LoVo (cell line): ENCODE measurements around the gene CCDC141.
A peak's percentile ranks its signal among the peaks of the same experiment; 100 is the strongest.

Experiments
- DNase-seq: peaks from one replicate; pipeline ENCODE4 v3.0.0-alpha.2; 2016; ENCODE audit warnings: low spot score

The CCDC141 gene

DNA sequence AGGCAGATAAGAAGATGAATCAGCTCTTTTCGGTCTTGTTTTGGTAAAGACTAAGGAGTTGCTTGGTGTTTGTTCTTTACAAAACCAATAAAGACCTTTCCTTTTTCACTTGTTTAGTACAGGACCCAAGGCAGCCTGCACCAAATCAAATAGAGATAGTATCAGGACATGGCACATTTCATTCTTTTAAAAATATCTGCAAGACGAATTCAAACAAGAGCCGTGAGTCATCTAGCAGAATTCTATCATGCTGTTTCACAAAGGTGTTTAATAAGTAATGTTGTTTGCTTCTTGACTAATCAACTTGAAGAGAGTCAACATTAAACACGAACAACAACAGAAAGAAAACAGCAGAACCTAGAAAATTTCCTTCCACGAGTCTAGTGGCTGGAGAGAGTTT is 139.9 kb downstream of the CCDC141 start:
- DNase-seq = no peak

DNA sequence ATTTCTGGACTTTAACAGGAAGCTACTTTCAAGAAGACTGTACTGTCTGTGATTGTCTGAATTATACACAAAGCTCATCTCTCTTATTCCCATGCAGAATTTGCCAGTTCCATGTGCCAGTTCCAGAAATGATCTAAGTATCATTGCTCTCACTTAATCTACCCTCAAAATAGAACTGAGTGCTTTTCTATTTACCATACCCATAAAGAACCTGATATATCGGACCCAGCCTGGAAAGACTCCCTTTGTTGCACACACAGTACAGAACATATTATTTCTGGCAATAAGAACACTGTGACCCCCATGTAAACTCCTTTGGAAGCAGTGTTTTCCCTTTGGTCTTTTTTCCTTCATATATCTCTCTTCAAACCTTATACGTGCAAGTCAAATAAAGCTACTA is 140.4 kb downstream of the CCDC141 start:
- DNase-seq = no peak

GRCh38 chr2:178908810-178909209 is 141.1 kb downstream of the CCDC141 start:
- DNase-seq = no peak

GRCh38 chr2:178905261-178905660 is 144.7 kb downstream of the CCDC141 start:
- no peak for DNase-seq

DNA sequence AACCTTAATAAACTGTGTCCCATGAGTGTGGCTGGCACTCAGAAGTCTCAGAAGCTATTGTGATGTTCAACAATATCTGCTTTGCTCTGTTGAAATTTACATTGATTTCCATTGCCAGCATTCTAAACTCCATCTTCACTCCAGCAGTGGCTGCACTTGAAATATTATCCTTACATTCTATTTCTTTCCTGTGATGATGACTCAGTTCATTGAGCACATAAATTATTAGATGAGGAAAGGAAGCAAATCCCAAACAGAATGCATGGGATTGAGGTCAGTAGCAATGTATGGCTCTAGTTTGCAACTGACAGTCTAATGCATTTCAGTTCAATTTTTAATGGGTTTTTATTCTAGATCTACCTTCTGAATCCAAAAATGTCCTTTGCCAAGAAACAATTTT is 150.3 kb downstream of the CCDC141 start:
- no peak for DNase-seq

- DNase-seq = no peak
These were observed 154.1 kb downstream of the CCDC141 start for GRCh38 chr2:178895872-178896271.

DNA sequence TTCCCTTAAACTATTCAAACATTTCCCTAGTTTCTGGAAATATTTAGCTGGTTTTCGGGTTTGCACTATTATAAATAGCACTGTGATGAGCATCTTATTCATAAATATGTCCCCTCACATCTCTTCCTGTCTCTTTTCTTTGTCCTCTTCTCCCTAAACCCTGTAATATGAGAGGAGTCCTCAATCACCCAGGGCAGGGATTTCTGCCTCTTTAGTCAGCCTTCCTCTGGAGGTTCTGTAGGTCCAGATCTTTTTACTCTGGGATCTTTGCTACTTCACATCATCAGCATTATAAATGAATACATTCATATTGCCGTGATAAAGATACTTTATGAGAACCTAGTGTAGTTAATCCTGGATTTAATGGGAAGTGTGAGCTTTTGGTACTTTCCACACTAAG is 154.8 kb downstream of the CCDC141 start:
- no peak for DNase-seq

DNA sequence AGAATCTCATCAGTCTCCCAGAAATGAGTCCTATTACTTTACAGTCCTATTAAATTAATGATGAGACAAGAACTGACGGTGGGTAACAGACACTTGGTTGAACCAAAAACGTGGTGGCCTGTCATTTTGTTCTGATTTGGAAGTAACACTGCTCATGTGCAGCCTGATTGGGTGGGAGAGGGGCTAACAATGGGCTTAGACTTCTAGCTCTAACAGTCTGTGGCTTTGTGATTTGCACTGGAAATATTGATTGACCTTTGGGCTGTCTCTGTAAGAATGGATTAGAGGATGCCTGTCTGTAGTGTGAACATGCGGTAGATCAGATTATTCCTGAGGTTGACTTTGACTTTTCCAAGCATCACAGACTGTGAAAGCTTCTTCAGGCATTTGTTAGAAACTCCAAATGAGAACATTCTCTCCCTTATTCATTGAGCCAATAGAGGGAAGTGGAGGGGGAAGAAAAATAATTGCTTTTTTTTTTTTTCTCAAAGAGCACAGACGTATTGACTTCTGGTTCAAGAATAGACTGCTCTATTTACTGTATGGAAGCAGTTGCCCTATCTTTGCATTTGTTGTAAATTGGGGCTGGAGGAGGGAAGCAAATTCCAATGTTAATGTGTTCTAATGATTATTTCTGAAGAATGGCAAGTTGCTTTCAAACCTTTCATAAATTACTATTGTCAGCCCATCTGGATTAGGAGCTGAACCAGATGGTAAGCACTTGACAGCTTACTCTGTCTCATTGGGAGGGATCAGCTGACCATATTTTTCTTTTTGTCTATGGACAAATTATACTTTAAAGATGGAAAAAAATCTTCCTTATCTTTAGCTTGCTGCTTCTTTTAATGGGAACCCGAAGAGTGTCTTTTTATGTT is 156.9 kb downstream of the CCDC141 start:
- DNase-seq = no peak

DNA sequence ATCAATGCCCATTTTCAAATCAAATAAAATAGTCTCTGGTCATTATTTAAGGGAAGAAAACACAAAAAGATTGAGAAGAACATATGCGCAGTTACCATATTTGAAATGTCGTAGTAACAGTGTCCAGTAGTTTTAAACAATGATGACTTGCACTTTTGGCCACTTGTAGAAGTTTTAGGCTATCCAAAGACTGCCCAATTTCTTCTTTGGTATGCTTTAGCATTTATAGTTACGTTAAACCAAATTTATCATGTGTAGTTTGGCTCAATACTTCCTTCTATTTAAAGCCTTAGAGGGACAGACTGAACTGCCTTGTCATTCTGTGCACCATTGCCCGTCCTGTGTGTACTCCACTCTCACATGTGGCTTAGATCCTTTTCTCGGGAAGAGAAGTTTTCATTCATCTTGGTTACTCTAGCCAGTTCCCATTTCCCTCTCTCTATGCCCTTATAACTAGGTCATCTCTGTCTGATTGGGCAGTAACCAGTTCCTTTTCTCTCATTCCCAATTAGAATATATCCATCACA is 157.9 kb downstream of the CCDC141 start:
- no peak for DNase-seq

DNA sequence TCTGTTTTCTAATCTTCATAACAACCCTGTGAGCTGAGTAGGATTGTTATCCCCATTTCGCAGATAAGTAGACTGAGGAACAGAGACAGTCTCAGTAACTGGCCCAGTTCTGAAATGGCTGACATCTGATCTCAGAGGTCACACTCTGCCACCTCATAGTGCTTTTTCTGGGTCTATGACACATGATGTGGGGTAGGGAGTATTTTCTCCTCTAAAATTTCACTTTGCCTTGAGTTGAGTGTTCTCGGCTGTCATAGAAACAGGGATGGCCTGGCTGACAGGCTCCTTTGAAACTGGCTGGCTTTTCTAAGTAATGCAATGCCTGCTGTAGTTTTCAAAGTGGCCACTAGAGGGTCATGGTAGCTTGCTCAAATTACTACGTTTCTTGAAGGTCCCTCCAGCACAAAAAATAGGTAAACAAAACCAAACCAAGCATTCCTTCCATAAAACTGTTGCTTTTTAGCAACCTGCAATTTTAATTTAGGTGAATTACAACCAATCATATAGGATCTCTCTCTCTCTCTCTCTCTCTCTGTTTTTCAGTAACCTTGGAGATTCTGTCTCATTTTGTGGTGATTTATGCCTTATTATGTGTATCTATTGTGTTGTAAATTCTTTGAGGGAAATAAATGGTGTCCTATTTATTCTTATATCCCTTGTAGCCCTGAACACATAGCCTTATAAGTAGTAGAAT is 158.5 kb downstream of the CCDC141 start:
- DNase-seq = peak; percentile 69

DNA sequence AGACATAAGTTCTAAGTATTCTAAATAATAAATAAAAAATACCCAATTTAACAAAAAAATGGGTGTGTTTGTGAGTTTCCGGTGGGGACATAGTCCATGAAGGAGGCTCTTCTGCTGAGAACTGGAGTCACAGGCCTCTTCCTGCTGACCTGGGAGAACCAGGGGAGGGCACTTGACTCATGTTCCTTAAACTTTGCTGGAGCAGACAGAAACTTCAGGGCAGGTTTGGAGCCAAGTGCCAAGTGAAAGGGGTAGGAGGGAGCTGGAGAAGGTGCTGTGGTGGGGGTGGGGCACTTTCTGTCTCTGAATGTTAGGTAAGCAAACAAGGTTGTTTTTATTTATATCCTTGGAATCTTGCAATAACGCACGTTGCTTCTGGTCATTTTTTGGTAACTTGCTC is 163.9 kb downstream of the CCDC141 start:
- no peak for DNase-seq

GRCh38 chr2:178884440-178884839 is 165.5 kb downstream of the CCDC141 start:
- no peak for DNase-seq

DNA sequence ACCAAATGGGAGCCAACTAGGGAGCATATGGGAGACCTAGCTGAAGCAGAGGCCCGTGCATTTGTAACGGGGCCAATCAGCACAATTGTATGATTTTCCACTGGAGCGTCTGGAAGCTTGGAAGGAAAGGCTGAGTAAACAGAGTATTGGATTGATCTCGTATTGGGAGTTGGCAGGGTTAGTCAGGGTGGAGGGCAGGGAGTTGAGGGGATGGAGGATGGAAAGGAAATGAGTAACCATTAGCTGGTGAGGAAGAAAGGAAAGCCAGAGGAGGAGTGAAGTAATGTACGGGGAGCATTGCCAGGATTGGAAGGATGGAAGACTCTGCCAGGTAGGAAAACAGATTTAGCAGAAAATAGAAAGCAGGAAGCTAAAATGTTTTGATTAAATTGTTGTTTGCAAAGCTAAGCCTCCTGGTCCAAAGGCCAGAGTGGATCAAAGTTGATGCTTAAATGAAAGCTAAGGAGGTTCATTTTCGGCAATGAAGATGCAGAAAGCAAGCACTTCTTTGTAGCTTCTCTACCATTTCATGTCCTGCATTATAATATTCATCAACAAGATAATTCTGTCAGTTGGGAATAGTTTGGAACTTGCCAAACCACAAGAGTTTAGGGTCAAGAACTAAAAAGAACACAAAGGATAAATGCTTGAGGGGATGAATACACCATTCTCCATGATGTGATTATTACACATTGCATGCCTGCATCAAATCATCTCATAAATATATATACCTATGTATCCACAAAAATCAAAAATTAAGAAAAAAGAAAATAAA is 167.1 kb downstream of the CCDC141 start:
- DNase-seq = no peak

GRCh38 chr2:178881075-178881474 is 168.9 kb downstream of the CCDC141 start:
- DNase-seq = no peak

DNA sequence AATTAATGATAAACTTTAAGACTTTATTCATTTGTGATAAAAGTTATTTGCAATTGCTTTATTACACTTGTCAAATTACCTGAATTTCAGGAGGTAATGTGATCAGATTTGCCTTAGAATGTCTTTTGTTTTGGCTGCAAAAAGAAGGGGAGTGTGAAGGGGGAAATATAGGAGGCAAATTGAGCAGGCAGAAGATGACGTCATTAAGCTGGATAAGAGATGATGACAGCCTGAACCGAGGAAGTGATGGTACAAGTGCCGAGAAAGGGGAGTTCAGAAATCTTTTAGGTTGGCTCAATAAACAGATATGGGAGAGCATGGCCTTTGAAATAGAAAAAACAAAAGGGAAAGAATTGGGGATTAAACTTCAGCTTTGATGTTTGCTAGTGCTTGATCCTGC is 169.7 kb downstream of the CCDC141 start:
- DNase-seq = no peak

DNA sequence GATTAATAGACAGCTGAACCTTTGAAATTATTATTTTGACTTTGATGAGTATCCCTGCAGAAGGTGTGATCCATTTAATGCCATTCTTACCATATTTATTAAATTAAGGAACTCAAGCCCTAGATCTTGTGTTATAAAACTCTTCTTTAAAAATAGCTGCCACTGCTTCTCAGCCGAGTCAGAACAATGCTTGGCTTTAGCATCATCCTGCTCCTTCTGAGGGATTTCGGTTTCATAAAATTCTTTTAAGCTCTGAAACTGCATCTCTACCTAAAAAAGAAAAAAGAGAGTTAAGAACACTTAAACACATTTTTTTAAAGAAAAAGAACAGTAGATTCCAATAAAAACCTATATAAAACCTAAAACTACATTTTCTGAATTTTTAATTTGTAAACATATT is 172.1 kb downstream of the CCDC141 start:
- DNase-seq = no peak

- DNase-seq = no peak
These were observed 175.3 kb downstream of the CCDC141 start for GRCh38 chr2:178874529-178875240.

DNA sequence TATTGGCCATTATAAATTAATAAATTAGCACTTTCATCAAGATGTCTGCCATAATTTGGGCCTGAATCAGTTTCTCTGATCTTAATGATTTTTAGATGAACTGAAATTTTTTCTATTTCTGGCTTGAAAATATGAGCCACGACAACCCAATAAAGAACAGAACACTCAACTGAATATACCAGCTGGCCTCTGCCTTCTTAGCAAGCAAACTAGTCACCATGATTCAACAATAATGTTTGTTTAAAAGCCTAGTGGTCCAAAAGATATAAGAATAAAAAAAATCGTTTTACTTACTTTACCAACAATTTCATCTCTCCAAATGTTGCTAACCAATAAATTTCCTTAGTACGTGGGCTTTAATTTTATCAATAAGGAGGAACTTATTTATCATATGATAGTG is 176.0 kb downstream of the CCDC141 start:
- no peak for DNase-seq

GRCh38 chr2:178871536-178871935 is 178.4 kb downstream of the CCDC141 start:
- DNase-seq = no peak

DNA sequence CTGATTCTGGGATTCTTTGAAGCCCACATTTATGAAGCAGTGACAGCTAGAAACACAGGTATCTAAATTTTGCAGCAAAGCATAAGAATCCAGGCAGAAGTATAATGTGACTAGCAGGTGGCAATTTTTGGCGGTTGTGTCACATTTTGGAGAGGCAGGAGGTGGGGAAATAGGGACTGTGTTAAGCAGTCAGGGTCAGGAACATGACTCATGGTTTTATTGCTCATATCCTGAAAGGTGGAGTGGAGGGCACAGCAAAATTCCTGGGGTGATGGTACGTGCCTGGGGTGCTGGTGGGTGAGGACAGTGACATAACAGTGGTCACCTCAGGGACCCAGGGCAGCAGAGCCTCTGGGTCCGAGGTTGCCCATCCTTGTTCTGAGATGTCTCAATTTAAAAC is 179.2 kb downstream of the CCDC141 start:
- no peak for DNase-seq

DNA sequence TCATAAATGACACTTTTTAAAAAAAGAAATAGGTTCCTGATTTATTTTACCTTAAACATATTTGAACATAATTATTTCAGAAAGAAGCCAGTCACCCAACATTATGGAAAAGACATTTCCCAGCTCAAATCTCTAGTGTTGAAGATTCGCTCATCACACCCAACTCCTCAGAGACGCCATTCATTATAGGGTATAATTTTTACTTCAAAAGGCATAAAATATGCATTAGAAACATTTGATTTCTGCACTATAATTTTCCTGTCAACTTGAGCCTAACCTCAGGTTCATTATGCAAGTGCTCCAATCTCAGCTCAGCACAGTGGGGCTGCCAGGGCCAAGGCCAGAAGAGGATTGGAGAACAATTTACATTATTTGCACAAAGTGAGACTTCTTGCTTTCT is 183.9 kb downstream of the CCDC141 start:
- DNase-seq = no peak
